GM18868 (cell line): ENCODE measurements around the gene LIMA1.
"Not testable (repeated sequence)": the region's sequence is repeated elsewhere in the genome, so short reads cannot be mapped to it uniquely, and the experiment has no call there.

Experiments used
- ATAC-seq: cut with Tn5 transposase; IDR thresholded peaks from one replicate; pipeline ENCODE4 v1.9.1; 2021; ENCODE audit warnings: mild to moderate bottlenecking, moderate library complexity; ENCODE audit not compliant: unreplicated experiment

Gene LIMA1

DNA sequence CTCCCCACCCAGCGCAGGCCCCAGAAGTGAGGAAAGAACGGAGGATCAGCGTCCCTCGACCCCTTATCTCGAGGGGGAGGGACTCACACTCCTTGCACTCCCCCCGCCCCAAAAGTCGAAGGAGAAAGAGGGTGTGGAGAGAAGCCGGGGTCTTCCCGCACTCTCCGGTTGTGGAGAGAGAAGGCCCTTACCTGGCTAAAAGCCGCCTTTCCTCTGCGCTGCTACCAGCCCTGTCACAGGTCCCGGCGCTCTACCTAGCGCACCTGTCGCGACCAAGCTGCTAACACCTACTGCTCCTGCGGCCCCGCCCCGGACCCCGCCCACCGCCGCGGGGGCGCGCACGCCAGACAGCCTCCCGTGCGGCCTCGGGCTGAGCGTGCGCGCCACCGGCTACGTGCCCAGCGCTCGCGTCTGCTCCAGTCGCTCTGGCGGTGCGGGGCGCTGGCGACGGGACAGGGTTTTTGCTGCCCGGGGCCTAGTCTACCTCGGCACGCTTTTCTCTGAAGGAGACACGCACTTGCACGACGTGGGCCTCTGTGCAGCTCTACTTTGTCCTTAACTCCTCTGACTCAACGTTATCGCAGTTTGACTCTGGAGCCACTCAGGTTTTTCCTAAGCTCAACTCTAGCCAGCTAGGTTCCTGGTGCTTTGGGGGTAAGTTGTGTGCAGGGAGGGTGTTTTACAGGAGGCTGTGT, at the start of gene LIMA1:
LIMA1 (minus strand) TSS at position 292 of the 695 bp plus-strand sequence. CDS start 34,769 bp downstream, outside the sequence.
- ATAC-seq: peak; percentile 93

DNA sequence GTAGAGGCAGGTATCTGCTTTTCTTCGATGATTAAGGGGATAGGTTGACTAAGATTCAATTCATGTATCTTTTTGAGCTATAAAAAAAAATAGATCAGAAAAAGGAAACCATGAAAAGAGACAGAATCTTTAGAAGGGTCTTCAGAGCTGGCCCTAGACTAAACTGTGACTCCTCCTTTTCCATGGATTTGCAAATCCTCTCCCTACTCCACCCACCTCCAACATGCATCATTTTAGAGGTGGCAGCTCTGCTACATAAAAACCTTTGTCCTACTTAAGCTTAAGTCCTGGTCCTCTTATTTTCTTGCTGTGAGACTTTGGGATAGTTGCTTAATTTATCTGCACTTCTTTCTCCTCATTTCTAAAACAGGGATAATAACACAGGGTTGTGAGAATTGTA, 48.4 kb upstream of the LIMA1 start:
- ATAC-seq: no peak

DNA sequence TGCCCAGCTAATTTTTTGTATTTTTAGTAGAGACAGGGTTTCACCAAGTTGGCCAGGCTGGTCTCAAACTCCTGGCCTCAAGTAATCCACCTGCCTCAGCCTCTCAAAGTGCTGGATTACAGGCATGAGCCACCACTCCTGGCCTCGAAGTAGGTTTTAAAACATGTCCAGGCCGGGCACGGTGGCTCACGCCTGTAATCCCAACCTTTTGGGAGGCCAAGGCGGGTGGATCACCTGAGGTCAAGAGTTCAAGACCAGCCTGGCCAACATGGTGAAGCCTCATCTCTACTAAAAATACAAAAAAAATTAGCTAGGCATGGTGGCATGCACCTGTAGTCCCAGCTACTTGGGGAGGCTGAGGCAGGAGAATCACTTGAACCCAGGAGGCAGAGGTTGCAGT, 45.3 kb upstream of the LIMA1 start:
- not testable (repeated sequence) for ATAC-seq

DNA sequence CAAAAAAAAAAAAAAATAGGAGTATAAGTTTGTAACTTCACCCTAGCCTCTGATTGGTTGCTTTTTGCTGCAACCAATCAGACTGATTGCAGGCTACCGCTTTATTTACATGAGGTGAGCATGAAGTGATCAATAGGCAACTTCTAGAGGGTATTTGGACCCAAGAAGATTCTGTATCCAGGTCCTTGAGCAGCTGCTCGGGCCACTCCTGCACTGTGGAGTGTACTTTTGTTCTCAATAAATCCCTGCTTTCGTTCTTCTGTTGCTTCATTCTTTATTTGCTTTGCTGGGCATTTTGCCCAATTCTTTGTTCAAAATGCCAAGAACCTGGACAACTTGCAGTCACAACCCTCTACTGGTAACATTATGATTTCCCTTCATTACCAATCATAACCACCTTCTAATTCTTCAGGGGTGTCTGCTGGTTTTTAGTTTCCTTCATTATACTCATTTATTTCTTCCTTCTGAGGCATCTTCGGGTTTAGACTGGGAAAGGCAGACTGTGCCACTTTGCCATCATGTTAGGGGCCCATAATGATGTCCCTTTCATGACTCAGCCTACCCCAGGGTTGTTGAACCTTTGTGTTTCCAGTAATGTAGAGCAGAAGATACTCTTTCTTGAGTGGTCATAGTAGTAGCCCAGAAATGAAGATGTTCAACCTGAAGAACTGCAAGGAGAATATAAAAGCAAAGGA, 43.4 kb upstream of the LIMA1 start:
- no peak for ATAC-seq

DNA sequence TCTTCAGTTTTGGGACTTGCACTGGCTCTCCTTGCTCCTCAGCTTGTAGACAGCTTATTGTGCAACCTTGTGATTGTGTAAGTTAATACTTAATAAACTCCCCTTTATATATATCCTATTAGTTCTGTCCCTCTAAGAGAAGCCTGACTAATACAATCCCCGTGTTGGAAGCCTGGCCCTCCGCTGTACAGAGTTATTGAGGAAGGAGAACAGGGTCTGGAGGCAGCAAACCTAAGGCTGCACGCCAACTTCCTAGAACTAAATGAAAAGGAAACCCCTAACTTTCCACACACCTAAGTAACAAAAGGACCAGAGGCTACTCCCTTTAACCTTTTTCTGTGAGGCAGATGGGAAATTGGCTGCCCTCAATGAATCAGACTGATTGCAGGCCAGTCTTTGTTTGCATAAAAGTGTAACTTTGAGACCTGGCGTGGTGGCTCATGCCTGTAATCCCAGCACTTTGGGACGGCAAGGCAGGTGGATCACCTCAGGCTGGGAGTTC, 42.6 kb upstream of the LIMA1 start:
- ATAC-seq: no peak

DNA sequence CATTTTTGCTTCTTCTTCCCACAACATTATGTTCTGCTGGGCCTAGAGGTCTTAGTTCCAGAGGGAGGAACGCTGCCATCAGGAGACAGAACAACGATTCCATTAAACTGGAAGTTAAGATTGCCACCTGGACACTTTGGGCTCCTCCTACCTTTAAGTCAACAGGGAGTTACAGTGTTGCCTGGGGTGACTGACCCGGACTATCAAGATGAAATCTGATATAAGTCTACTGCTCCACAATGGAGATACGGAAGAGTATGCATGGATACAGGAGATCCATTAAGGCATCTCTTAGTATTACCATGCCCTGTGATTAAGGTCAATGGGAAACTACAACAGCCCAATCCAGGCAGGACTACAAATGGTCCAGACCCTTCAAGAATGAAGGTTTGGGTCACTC, 41.5 kb upstream of the LIMA1 start:
- not testable (repeated sequence) for ATAC-seq

DNA sequence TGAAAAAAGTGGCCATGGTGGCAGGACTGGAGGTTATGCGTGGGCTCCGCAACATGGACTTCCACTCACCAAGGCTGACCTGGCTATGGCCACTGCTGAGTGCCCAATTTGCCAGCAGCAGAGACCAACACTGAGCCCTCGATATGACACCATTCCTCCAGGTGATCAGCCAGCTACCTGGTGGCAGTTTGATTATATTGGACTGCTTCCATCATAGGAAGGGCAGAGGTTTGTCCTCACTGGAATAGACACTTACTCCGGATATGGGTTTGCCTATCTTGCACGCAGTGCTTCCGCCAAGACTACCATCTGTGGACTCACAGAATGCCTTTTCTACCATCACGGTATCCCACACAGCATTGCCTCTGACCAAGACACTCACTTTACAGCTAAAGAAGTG, 40.8 kb upstream of the LIMA1 start:
- ATAC-seq: not testable (repeated sequence)

DNA sequence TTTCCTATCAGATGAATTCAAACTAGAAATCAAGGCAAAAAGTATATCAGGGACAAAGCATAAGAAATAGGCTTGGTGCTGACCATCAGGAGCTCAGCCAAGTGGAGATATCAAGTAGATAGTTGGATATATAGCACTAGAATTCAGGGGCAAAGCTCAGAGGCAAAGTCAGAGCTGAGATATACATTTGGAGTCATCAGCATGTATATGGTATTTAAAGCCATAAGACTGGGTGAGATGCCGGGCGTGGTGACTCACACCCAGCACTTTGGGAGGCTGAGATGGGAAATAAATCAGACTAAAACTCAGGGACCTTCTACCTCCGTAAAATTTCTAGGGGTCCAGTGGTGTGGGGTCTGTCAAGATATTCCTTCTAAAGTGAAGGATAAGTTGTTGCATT, 38.9 kb upstream of the LIMA1 start:
- ATAC-seq: no peak

DNA sequence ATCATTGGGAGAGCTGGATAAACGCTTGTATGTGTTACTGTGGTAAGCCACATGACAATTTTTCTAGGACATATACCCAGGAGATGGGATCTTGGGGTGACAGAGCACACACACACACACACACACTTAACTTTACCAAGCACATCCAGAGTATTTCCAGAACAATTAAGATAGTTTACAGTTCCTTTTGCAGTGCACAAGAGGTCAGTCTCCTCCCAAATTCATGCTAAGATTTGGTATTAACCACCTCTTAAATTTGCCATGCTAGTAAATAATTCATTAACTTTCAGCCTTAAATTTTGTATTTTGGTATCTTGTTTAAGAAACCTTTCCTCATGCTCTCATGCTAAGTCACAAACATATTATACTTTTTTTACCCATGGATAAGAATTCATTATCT, 33.9 kb upstream of the LIMA1 start:
- ATAC-seq: no peak

DNA sequence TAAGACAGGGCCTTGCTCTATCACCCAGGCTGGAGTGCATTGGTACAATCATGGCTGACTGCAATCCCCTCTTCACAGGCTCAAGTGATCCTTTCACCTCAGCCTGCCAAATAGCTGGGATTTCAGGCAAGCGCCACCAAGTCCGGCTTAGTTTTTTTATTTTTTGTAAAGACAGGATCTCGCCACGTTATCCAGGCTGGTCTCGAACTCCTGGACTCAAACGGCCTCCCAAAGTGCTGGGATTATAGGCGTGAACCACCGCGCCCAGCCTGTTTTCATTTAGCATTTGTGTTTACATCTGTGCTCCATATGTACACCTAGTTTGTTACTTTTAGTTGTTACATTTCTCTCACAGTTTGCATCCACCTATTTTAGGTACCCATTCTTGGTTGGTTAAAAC, 32.5 kb upstream of the LIMA1 start:
- no peak for ATAC-seq

DNA sequence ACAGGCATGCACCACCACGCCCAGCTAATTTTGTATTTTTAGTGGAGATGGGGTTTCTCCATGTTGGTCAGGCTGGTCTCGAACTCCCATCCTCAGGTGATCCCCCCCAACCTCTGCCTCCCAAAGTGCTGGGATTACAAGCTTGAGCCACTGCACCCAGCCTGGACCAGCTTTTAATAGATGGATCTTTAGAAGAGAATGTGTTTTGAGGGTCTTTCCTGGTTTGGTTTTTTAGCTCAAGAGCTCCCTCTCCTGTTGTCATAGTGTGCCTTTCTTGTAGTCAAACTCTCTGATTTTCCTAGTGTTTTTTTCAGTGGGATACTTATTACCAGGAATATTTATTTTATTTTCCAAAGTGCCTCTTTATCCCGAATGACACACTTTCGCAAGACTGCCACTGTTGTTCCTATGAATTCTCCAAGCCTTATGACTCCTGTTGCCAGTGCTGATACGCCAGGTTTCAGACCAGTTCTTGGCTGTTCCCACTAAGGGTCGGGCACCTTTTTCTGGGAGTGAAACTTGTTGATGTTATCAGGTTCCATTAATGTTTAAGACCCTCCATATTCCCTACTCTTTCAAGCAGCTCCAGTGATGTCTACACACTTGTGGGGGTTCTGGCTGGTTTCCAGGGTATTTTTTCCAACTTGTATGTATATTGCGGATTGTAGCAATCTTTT, 31.5 kb upstream of the LIMA1 start:
- ATAC-seq: no peak

DNA sequence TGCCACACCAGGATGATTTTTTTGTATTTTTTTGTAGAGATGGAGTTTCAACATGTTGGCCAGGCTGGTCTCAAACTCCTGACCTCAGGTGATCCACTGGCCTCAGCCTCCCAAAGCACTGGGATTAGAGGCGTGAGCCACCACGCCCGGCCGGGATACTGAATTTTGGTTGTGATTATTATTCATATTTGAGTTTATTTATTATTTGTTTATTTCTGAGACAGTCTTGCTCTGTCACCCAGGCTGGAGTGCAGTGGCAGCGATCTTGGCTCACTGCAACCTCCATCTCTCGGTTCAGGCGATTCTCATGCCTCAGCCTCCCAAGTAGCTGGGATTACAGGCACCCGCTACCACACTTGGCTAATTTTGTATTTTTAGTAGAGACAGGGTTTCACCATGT, 30.7 kb upstream of the LIMA1 start:
- not testable (repeated sequence) for ATAC-seq

DNA sequence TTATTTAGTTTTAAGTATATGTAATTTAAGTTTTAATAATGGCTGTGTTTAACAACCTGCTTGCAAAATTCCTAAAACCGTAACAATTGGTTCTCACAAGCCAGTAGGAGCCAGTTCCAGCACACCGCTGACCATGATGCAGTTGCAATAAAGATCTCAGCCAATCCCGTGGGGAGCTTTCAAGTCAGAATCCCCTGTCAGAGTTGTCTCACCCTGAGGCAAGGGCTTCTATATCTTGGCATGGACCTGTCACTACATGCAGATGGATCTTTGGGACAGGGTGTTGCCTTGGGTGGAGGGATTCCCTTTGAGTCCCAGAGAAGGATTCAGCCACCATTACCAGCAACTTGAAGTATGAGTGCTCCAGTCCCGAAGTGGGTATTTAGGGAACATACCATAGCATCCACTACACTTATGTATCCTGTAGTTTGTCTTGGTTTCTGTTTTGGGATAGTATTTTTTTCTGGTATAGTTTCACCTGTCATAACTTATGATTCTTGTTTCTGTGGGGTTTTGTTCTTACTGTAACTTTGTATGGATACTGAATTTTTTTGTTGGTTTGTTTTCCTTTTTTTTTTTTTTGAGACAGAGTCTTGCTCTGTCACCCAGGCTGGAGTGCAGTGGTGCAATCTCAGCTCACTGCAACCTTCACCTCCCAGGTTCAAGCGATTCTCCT, 30.1 kb upstream of the LIMA1 start:
- ATAC-seq: no peak

DNA sequence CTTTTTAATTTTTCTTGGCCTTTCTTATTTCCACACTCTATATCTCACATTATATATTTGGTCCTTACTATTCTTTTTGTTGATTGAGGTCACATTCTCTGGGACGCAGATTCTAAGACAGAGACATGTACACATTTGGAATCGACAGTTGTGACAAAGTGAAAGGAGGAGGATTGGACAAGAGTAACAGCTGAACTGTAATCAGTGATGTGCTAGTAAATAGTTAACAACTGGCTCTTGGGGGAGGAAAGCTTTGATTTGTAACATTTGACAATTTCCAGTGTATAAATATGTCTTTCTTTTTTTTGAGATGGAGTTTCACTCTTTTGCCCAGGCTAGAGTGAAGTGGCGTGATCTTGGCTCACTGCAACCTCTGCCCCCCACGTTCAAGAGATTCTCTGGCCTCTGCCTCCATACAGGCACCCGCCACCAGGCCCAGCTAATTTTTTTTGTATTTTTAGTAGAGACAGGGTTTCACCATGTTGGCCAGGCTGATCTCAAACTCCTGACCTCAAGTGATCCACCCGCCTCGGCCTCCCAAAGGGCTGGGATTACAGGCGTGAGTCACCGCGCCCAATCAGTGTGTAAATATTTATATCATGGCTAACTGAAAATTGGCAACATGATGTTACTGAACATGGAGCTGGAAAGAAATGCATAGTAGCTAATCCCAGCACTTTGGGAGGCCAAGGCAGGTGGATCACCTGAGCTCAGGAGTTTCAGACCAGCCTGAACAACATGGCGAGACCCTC, 28.7 kb upstream of the LIMA1 start:
- ATAC-seq: not testable (repeated sequence)

DNA sequence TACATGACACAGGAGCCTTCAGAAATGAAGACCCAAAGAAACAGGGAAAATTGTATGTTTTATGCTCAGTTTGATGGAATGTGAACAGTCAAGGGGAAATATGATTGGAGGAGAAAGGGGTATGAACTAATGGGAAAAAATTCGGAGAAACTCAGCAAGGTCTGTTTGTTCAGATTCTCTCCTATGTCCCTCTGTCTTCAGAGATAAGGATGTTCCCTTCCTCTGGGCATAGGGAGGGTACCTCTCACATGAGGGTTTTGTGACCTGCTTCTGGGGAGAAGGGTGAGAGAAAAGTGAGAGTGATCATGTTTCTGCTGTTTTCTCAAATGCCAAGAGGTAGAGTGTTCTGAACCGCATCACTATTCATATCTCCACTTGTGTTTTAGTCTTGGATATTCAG, 26.6 kb upstream of the LIMA1 start:
- ATAC-seq: no peak

DNA sequence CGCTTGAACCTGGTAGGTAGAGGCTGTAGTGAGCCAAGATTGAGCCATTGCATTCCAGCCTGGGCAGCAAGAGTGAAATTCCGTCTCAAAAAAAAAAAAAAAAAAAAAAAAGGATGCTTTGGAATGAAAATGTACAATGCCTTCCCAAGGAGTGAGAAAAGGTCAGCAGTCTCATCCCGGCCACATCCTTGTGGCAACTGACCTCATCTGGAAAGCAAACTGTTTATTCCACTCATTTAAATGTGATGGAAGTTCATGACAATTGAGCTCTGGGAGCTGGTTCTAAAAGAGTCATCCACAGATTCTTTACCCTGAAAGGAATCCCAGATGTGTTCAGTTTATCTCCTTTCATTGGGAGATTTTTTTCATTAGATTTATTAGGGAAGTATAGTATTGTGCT, 19.4 kb upstream of the LIMA1 start:
- no peak for ATAC-seq

DNA sequence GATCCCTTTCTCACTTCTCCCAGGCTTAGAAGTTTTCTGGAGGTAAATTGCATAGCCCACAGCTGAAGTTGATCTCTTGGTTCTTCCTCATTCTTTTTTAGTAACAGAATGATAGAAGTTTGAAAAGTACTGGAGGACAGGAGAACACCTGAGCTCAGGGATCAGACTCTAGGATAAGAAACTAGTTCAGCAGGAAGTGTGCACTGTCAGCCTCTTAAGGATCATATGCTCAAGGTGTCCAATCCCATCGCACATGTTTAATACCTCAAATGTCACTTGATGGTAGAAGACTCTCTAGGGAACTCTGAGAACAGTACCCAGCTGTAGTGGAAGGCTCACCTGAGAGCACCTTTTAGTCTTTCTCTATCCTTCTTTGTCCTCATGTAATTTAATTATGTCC, 14.7 kb upstream of the LIMA1 start:
- no peak for ATAC-seq

DNA sequence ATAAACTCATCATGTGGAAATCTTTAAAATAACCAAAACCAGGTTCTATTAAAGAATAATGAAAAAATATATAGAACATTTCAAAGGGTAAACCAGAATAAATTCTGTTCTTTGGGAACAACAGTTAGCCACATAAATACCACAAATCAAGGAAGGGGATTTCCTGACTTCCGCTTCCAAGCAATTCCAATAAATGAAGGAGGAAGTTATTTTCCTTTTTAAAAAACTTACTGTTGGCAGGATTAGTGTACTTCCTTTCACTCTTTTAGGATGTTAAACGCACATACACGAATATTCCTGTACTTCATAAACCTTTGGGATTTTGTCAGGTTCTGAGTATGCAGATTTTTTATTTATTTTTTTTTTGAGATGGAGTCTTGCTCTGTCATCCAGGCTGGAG, 13.7 kb upstream of the LIMA1 start:
- ATAC-seq: no peak

DNA sequence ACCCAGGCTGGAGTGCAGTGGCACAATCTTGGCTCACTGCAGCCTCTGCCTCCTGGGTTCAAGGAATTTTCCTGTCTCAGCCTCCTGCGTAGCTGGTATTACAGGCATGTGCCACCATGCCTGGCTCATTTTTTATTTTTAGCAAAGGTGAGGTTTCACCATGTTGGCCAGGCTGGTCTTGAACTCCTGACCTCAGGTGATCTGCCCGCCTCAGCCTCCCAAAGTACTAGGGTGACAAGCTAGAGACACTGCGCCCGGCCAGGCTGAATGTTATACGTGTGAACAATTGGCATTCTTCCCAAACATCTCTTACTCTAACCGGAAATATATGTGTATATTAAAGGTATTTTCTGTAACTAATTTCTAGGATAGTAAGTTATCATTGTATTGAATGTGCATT, 13.2 kb upstream of the LIMA1 start:
- ATAC-seq: no peak

DNA sequence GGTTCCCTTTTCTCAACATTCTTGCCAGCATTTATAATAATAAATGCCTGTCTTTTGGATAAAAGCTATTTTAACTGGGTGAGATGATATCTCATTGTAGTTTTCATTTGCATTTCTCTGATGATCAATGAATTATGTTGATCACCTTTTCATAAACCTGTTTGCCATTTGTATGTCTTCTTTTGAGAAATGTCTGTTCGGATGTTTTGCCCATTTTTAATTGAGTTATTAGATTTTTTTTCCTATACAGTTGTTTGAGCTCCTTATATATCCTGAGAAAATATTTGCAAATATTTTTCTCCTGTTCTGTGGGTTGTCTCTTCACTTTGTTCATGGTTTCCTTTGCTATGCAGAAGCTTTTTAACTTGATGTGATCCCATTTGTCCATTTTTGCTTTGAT, 8.1 kb upstream of the LIMA1 start:
- no peak for ATAC-seq

DNA sequence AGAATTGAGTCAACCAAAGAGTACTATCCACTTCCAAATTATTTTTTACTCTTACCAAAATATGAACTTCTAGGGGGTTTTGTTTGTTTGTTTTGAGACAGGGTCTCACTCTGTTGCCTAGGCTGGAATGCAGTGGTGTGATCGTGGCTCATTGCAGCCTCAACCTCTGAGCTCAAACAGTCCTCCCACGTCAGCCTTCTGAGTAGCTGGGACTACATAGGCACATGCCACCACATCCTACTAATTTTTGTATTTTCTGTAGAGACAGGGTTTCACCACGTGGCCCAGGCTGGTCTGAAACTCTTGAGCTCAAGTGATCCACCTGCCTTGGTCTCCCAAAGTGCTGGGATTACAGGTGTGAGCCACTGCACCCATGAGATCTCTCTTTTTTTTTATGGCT, 7.4 kb upstream of the LIMA1 start:
- not testable (repeated sequence) for ATAC-seq
